Coronary artery (tissue), 2 donors: ENCODE results near the gene CEP112.

Experiments
- DNase-seq: peaks from one replicate; pipeline ENCODE4 v3.0.0-alpha.2; 2017; ENCODE audit warnings: low spot score
- H3K27ac ChIP-seq, 2 donors: fragments of 200-600 bp; sonication (generic); one replicate each; pipeline ENCODE4 v1.5.1; 2016 to 2019
- H3K4me3 ChIP-seq: fragments of 200-600 bp; sonication (generic); 2 replicates; pipeline ENCODE4 v1.5.1; 2016; ENCODE audit warnings: mild to moderate bottlenecking, moderate library complexity
- TF ChIP-seq, protein P1 (sequence below): fragments of 200-600 bp; sonication (generic); IDR thresholded peaks from one replicate; pipeline ENCODE4 v1.5.1; 2019; ENCODE audit warnings: antibody characterized with exemption

The CEP112 gene

DNA sequence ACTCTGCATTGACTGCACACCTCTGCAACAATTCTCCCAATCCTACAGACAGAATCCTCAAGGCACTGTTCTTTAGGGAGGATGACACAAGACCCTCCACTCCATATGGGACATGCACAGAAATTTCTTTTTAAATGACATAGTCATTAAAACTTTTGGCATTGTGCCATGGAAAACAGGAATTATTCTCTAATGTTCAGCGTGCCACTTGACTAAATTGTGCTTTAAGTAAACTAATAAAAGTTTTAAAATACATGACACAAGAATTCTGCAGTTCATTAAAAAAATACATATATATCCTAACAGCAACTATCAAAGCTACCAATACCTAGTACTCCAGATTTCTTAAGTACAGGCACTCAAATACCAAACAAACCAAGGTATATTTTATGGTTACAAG lies 16.0 kb downstream of the CEP112 start:
- Histone ChIP-seq H3K27ac (no peak overlapping the region), H3K4me3 (no peak overlapping the region)
- DNase-seq = no peak
- TF ChIP-seq, protein P1, sequence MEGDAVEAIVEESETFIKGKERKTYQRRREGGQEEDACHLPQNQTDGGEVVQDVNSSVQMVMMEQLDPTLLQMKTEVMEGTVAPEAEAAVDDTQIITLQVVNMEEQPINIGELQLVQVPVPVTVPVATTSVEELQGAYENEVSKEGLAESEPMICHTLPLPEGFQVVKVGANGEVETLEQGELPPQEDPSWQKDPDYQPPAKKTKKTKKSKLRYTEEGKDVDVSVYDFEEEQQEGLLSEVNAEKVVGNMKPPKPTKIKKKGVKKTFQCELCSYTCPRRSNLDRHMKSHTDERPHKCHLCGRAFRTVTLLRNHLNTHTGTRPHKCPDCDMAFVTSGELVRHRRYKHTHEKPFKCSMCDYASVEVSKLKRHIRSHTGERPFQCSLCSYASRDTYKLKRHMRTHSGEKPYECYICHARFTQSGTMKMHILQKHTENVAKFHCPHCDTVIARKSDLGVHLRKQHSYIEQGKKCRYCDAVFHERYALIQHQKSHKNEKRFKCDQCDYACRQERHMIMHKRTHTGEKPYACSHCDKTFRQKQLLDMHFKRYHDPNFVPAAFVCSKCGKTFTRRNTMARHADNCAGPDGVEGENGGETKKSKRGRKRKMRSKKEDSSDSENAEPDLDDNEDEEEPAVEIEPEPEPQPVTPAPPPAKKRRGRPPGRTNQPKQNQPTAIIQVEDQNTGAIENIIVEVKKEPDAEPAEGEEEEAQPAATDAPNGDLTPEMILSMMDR = no peak

DNA sequence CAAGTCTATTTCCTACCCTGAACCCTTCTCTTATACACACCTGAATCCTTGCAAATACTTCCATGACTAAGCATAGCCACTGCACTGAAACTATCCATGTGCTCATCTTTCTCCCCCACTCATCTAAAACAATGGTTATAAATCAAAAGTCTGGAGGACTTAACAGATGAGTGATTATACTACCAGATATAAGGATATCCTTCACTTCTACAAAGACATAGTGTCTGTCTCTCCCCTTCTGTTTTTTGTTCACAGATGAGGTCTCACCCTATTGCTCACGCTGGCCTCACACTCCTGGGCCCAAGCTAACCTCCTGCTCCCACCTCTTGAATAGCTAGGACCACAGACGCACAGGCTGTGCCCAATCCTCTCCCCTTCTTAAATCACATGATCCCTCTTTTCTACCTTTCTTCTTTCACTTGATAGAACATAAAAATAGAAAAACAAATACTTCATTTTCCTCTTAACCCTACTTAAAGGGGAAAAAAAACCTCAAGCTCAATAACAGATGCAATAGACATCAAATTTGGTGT lies 19.2 kb downstream of the CEP112 start:
- Histone ChIP-seq H3K27ac (no peak overlapping the region), H3K4me3 (no peak overlapping the region)
- TF ChIP-seq, protein P1 = no peak
- DNase-seq = no peak

DNA sequence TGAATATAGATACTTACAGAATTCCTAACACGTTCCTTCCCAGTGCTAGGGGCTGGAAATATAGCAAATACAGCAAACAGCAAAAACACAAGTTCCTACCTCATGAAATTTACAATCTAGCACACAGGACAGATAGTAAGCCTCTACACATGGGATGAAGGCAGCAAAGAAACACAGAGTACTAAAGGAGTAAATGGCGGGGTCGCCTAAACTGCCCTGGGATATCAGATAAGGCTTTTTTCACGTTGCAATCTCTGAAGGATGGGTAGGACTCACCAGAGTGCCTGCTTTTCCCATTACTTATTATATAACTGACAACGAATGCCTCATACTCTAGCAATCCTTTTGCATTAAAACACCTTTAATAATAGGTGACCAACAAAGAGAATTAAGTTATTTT lies 19.8 kb downstream of the CEP112 start:
- Histone ChIP-seq H3K4me3 (no peak overlapping the region), H3K27ac (no peak overlapping the region)
- DNase-seq = no peak
- TF ChIP-seq, protein P1 = no peak

DNA sequence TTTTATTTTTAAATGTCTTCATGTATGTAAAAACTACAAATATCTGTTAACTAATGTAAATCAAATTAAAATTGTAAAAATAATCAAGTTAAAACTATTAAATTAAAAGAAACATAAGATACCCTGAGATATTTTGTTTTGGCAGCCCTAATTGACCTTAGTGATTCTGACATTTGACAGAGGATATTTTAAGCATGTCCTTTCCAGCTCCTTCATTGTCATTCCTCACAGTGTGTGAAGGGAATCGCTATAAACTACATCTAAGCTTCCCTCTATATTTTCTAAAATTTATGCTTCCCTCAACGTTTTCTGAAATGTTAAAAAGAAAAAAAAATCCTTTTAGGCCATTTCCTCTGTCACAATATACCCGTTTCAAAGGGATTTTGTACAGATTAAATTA lies 20.2 kb downstream of the CEP112 start:
- no peak overlapping the region for H3K4me3 ChIP-seq
- TF ChIP-seq, protein P1 = no peak
- no peak overlapping the region for H3K27ac ChIP-seq
- no peak for DNase-seq

DNA sequence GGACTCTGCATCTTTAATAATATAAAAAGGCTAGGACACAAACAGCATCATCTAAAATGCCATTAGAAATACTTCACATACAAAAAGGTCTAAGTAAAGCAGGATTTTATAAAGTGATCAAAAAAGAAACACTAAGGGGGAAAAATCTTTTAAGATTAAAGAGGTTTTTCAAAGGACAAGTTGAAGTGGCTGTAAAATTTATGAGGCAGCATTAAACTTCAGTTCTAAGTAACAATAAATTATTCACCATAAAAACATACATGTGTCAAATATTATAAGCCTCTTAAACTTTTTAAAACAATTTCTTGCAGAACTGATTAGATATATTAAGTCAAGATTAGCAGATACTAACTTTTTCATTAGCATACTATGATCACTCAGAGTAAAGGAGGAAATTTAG lies 20.8 kb downstream of the CEP112 start:
- Histone ChIP-seq H3K4me3 (no peak overlapping the region), H3K27ac (no peak overlapping the region)
- DNase-seq = no peak
- TF ChIP-seq, protein P1 = no peak

DNA sequence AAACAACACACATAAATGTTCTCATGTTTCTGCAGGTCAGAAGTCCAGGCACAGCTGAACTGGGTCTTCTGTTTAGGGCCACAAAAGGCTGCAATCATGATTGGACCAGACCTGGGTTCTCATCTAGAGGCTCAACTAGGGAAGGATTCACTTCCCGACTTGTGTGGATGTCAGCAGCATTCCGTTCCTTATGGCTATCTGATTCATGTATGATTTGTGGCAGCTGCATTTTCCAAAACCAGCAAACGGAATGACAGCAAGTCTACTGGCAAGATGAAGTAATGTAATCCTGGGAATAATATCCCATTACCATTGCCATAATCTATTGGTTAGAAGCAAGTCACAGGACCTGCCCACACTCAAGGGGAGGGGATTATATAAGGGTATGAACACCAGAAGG lies 22.1 kb downstream of the CEP112 start:
- DNase-seq = no peak

DNA sequence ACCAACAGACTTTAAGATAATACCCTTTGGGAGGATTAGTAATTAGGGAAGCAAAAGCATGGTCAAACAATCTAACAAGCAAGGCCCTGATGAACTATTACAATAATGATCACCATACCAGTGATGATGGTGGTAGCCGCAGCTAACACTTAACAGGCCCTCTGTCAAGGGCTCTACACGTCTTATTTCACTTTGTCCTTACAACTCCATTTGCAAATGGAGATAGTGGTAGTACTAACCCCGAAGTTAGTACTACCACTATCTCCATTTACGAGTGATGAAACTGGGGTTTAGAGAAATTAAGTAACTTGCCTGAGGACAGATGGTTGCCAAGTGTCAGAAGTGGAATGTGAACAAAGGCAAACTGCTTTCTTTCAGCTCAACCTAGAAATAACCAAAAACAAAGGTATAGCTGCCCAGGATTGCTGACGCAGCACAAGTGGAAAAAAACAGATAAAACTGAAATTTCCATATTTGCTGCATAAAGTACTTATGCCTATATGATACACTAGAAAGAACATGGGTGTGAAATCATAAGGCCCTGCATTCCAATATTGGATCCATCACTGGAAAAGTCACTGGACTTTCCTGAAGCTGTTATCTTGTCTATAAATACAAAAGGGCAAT lies 24.6 kb downstream of the CEP112 start:
- TF ChIP-seq, protein P1 = no peak
- Histone ChIP-seq H3K4me3 (no peak overlapping the region), H3K27ac (no peak overlapping the region)
- no peak for DNase-seq

More for the DNA sequence above, 22.1 kb downstream of the CEP112 start:
- Histone ChIP-seq H3K4me3 (no peak overlapping the region), H3K27ac (no peak overlapping the region)
- TF ChIP-seq, protein P1 = no peak
